ENCODE data around the gene MRFAP1. TPM values are rescaled to one million over a fixed set of nuclear protein-coding genes. Genes with fewer than 3 reads are reported as not detected.
A peak's percentile ranks its signal among the peaks of the same experiment; 100 is the strongest.

Gene MRFAP1
- total and polyA plus RNA-seq, 7 donors: 216 to 539 (median 300) TPM

- Histone ChIP-seq H3K36me3 (ENCODE audit: insufficient read depth in 1 of 2, low read depth in 1 of 2) (peaks cover 0 to 10% of the 10 kb centered on the region in 2 donors), H3K4me1 (peaks cover 31% of the 10 kb centered on the region), H3K27me3 (ENCODE audit: insufficient read depth in 3 of 3, low read length in 2 of 3) (no peaks in the 10 kb centered on the region), H3K27ac (peak overlapping the region; percentile 90), H3K9me3 (no peaks in the 10 kb centered on the region), H3K4me3 (peak overlapping the region; percentile 78)
- WGBS, 3 donors: 1% methylated on average over 76 to 89 of the region's 89 CpGs
- ATAC-seq (peak; percentile 94 to 96 (median 94)), DNase-seq (peak; percentile 92 to 98)
- TF ChIP-seq CTCF (IDR thresholded peaks at IDR 0.05): no peak
- intact Hi-C loops (cut with DNase I): no loop called here
These were observed 33.4 kb downstream of the MRFAP1 start for GRCh38 chr4:6673660-6674499.

GRCh38 chr4:6674500-6675149, 34.1 kb downstream of the MRFAP1 start:
- ATAC-seq (peak in 2 of 4 donors; percentile 21 to 28), DNase-seq (peak in 1 of 2 donors; percentile 26)
- H3K36me3 ChIP-seq (ENCODE audit: insufficient read depth in 1 of 2, low read depth in 1 of 2): peaks cover 0 to 10% of the 10 kb centered on the region in 2 donors
- WGBS, 3 donors: 5% methylated on average over 40 of the region's 40 CpGs
- no peaks in the 10 kb centered on the region for H3K27me3 ChIP-seq (ENCODE audit: insufficient read depth in 3 of 3, low read length in 2 of 3)
- peaks cover 31% of the 10 kb centered on the region for H3K4me1 ChIP-seq
- peak overlapping the region; percentile 78 for H3K4me3 ChIP-seq
- H3K27ac ChIP-seq: peak overlapping the region; percentile 90
- intact Hi-C loops (cut with DNase I): no loop called here
- peak; percentile 18 for TF ChIP-seq CTCF (IDR thresholded peaks at IDR 0.05)
- H3K9me3 ChIP-seq: no peaks in the 10 kb centered on the region

- no peak for TF ChIP-seq CTCF (IDR thresholded peaks at IDR 0.05)
- 82 to 86% (median 85%) methylated on average over 21 of the region's 21 CpGs for WGBS, 3 donors
- DNase-seq: no peak
These were observed 36.5 kb downstream of the MRFAP1 start for GRCh38 chr4:6676722-6677558.

GRCh38 chr4:6680372-6681034, 40.0 kb downstream of the MRFAP1 start:
- DNase-seq (no peak), ATAC-seq (no peak)
- Histone ChIP-seq H3K4me3 (no peak overlapping the region), H3K36me3 (ENCODE audit: insufficient read depth in 1 of 2, low read depth in 1 of 2) (peaks cover 0 to 8% of the 10 kb centered on the region in 2 donors), H3K27me3 (ENCODE audit: insufficient read depth in 3 of 3, low read length in 2 of 3) (no peaks in the 10 kb centered on the region), H3K4me1 (peaks cover 22% of the 10 kb centered on the region), H3K9me3 (no peaks in the 10 kb centered on the region), H3K27ac (no peak overlapping the region)
- intact Hi-C loops (cut with DNase I): no loop called here
- WGBS, 3 donors: 74 to 81% (median 81%) methylated on average over 10 of the region's 10 CpGs
- no peak for TF ChIP-seq CTCF (IDR thresholded peaks at IDR 0.05)

More at GRCh38 chr4:6676722-6677558, 36.5 kb downstream of the MRFAP1 start:
- H3K9me3 ChIP-seq: no peaks in the 10 kb centered on the region
- H3K27me3 ChIP-seq (ENCODE audit: insufficient read depth in 3 of 3, low read length in 2 of 3): no peaks in the 10 kb centered on the region
- ATAC-seq: no peak
- peaks cover 31% of the 10 kb centered on the region for H3K4me1 ChIP-seq
- H3K36me3 ChIP-seq (ENCODE audit: insufficient read depth in 1 of 2, low read depth in 1 of 2): peaks cover 0 to 10% of the 10 kb centered on the region in 2 donors
- intact Hi-C loops (cut with DNase I): no loop called here
- H3K4me3 ChIP-seq: peak overlapping the region; percentile 78
- no peak overlapping the region for H3K27ac ChIP-seq

All from psoas muscle (tissue), 8 donors.